ENCODE results near the gene SOCS6. TPM values are rescaled to one million over a fixed set of nuclear protein-coding genes. Genes with fewer than 3 reads are reported as not detected.

The SOCS6 gene
- total and polyA plus RNA-seq, 2 of the 13 experiments (the other 11 are each of a cell fraction or from before 2014, with no cell fraction given), result 18.6 to 38.3 TPM

DNA sequence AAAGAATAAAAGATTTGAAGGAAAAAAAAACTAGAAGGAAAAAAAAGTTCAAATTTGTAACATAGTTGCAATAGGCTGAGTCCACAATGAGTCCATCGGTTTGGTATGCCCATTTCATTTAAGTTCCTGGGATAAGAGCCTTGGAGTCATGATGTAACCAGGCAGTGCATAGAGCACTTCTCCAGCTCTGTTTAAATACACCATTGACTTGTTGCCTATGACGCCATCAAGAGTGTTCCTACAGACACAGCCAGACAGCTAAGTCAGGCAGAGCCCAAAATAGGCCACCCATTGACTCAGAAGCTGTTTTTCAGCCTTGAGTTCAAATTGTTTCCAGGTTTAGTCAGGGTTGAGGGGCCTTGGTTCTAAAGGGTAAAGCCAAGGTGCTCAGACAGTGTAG lies 44.9 kb downstream of the SOCS6 start (continued):
- TF ChIP-seq SMAD9 (CRISPR knock-in tag; IDR thresholded peaks at IDR 0.05), result no peak
- TF ChIP-seq MED8 (CRISPR knock-in tag; IDR thresholded peaks at IDR 0.05; ENCODE audit: insufficient replicate concordance), result no peak
- TF ChIP-seq, protein P1, sequence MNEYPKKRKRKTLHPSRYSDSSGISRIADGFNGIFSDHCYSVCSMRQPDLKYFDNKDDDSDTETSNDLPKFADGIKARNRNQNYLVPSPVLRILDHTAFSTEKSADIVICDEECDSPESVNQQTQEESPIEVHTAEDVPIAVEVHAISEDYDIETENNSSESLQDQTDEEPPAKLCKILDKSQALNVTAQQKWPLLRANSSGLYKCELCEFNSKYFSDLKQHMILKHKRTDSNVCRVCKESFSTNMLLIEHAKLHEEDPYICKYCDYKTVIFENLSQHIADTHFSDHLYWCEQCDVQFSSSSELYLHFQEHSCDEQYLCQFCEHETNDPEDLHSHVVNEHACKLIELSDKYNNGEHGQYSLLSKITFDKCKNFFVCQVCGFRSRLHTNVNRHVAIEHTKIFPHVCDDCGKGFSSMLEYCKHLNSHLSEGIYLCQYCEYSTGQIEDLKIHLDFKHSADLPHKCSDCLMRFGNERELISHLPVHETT (CRISPR knock-in tag; conservative IDR thresholded peaks at IDR 0.05), result no peak
- TF ChIP-seq ZNF841 (CRISPR knock-in tag; IDR thresholded peaks at IDR 0.05; ENCODE audit: borderline replicate concordance), result no peak
- TF ChIP-seq, protein P2, sequence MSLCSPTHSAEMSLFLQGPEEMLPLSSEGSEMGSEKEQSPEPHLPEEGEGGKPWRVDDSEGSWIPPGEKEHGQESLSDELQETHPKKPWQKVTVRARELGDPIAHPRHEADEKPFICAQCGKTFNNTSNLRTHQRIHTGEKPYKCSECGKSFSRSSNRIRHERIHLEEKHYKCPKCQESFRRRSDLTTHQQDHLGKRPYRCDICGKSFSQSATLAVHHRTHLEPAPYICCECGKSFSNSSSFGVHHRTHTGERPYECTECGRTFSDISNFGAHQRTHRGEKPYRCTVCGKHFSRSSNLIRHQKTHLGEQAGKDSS (CRISPR knock-in tag; IDR thresholded peaks at IDR 0.05; ENCODE audit: borderline replicate concordance, low read depth), result peak; percentile 47; the same call in 1 of the 2 replicates
- TF ChIP-seq FOXA1 (IDR thresholded peaks at IDR 0.05), result no peak
- peak; percentile 82 for TF ChIP-seq FOXA1 (CRISPR knock-in tag; IDR thresholded peaks at IDR 0.05)
- peak; percentile 21; the same call in 1 of the 2 replicates for TF ChIP-seq KDM6A (CRISPR knock-in tag; IDR thresholded peaks at IDR 0.05; ENCODE audit: low read depth)
- TF ChIP-seq ZNF781 (CRISPR knock-in tag; IDR thresholded peaks at IDR 0.05; ENCODE audit: borderline replicate concordance, not compliant biosample characterization), result no peak
- peak; percentile 81; the same call in 1 of the 2 replicates for TF ChIP-seq MED13 (CRISPR knock-in tag; IDR thresholded peaks at IDR 0.05)
- no peak for TF ChIP-seq ZNF776 (CRISPR knock-in tag; IDR thresholded peaks at IDR 0.05)
- TF ChIP-seq ZNF83 (CRISPR knock-in tag; IDR thresholded peaks at IDR 0.05; ENCODE audit: borderline replicate concordance), result no peak
- TF ChIP-seq, protein P3, sequence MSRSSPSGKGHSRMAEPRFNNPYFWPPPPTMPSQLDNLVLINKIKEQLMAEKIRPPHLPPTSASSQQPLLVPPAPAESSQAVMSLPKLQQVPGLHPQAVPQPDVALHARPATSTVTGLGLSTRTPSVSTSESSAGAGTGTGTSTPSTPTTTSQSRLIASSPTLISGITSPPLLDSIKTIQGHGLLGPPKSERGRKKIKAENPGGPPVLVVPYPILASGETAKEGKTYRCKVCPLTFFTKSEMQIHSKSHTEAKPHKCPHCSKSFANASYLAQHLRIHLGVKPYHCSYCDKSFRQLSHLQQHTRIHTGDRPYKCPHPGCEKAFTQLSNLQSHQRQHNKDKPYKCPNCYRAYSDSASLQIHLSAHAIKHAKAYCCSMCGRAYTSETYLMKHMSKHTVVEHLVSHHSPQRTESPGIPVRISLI (CRISPR knock-in tag; IDR thresholded peaks at IDR 0.05; ENCODE audit: borderline replicate concordance), result peak; percentile 61; the same call in 1 of the 2 replicates
- TF ChIP-seq REPIN1 (CRISPR knock-in tag; IDR thresholded peaks at IDR 0.05; ENCODE audit: borderline replicate concordance, low read depth), result peak; percentile 70; the same call in 1 of the 2 replicates
- TF ChIP-seq SMARCC2 (IDR thresholded peaks at IDR 0.05), result no peak
- TF ChIP-seq ATRX (CRISPR knock-in tag; IDR thresholded peaks at IDR 0.05; ENCODE audit: borderline replicate concordance), result no peak
- no peak for TF ChIP-seq ZNF670 (CRISPR knock-in tag; IDR thresholded peaks at IDR 0.05; ENCODE audit: borderline replicate concordance)
- TF ChIP-seq, protein P4, sequence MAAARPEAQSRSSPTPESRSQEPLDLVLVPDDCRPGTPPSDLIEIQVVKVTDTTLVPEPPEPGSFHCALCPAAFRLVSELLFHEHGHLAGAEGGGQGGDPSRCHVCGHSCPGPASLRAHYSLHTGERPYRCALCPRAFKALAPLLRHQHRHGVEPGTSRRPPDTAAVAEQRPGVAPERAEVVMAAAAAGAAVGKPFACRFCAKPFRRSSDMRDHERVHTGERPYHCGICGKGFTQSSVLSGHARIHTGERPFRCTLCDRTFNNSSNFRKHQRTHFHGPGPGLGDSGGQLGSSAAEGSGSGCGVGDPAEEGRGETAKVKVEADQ (CRISPR knock-in tag; IDR thresholded peaks at IDR 0.05; ENCODE audit: borderline replicate concordance), result no peak
- TF ChIP-seq SMARCE1 (IDR thresholded peaks at IDR 0.05; ENCODE audit: borderline replicate concordance), result no peak
- no peak for TF ChIP-seq MTF1 (CRISPR knock-in tag; IDR thresholded peaks at IDR 0.05)
- no peak for TF ChIP-seq ZNF589 (CRISPR knock-in tag; conservative IDR thresholded peaks at IDR 0.05)
- TF ChIP-seq GATA4 (IDR thresholded peaks at IDR 0.05; ENCODE audit: borderline replicate concordance, low read depth), result no peak
- TF ChIP-seq ZNF790 (CRISPR knock-in tag; IDR thresholded peaks at IDR 0.05; ENCODE audit: borderline replicate concordance), result no peak
- TF ChIP-seq ZNF850 (CRISPR knock-in tag; conservative IDR thresholded peaks at IDR 0.05), result no peak
- TF ChIP-seq, protein P5, sequence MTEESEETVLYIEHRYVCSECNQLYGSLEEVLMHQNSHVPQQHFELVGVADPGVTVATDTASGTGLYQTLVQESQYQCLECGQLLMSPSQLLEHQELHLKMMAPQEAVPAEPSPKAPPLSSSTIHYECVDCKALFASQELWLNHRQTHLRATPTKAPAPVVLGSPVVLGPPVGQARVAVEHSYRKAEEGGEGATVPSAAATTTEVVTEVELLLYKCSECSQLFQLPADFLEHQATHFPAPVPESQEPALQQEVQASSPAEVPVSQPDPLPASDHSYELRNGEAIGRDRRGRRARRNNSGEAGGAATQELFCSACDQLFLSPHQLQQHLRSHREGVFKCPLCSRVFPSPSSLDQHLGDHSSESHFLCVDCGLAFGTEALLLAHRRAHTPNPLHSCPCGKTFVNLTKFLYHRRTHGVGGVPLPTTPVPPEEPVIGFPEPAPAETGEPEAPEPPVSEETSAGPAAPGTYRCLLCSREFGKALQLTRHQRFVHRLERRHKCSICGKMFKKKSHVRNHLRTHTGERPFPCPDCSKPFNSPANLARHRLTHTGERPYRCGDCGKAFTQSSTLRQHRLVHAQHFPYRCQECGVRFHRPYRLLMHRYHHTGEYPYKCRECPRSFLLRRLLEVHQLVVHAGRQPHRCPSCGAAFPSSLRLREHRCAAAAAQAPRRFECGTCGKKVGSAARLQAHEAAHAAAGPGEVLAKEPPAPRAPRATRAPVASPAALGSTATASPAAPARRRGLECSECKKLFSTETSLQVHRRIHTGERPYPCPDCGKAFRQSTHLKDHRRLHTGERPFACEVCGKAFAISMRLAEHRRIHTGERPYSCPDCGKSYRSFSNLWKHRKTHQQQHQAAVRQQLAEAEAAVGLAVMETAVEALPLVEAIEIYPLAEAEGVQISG (CRISPR knock-in tag; IDR thresholded peaks at IDR 0.05), result peak; percentile 59; the same call in 1 of the 2 replicates

Data from HepG2 (cell line).